ENCODE data around the gene CCDC97.
"Not testable (repeated sequence)": the region's sequence is repeated elsewhere in the genome, so short reads cannot be mapped to it uniquely, and the experiment has no call there.

The CCDC97 gene

GRCh38 chr19:41366089-41366488 lies 56.1 kb downstream of the CCDC97 start:
- DNase-seq = no peak

GRCh38 chr19:41367848-41368301 lies 57.9 kb downstream of the CCDC97 start:
- DNase-seq = no peak

GRCh38 chr19:41369769-41370168 lies 59.8 kb downstream of the CCDC97 start:
- DNase-seq = no peak

- DNase-seq = not testable (repeated sequence)
Observed at GRCh38 chr19:41371119-41371518, 61.1 kb downstream of the CCDC97 start.

GRCh38 chr19:41371541-41371940 lies 61.6 kb downstream of the CCDC97 start:
- no peak for DNase-seq

- no peak for DNase-seq
Observed at GRCh38 chr19:41372501-41372900, 62.5 kb downstream of the CCDC97 start.

GRCh38 chr19:41373993-41374392 lies 64.0 kb downstream of the CCDC97 start:
- DNase-seq = no peak
